ENCODE measurements around the gene TBC1D5. TPM values are rescaled to one million over a fixed set of nuclear protein-coding genes. Genes with fewer than 3 reads are reported as not detected.
"Not testable (repeated sequence)": the region's sequence is repeated elsewhere in the genome, so short reads cannot be mapped to it uniquely, and the experiment has no call there.

Gene TBC1D5
- total RNA-seq, 2 experiments from 2014 or later, result 40.9 to 41.0 TPM

DNA sequence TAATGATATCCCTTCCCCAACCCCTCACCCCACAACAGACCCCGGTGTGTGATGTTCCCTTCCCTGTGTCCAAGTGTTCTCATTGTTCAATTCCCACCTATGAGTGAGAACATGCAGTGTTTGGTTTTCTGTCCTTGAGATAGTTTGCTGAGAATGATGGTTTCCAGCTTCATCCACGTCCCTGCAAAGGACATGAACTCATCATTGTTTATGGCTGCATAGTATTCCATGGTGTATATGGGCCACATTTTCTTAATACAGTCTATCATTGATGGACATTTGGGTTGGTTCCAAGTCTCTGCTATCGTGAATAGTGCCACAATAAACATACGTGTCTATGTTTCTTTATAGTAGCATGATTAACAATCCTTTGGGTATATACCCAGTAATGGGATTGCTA is 129.4 kb downstream of the TBC1D5 start:
- POLR2A ChIA-PET, CTCF ChIA-PET: not testable (repeated sequence)

DNA sequence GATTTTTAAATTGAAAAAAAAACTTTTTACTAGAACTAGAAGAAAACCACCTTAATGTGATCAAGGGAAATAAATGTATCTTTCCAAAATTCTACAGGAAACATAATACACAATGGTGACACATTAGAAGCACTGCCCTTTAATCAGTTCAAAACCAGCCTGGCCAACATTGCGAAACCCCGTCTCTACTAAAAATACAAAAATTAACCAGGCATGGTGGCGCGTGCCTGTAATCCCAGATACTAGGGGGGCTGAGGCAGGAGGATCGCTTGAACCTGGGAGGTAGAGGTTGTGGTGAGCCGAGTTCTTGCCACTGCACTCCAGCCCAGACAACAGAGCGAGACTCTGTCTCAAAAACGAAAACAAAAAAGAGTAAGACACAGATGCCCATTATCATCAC is 134.5 kb downstream of the TBC1D5 start:
- POLR2A ChIA-PET, result no interaction called here
- CTCF ChIA-PET, result no interaction called here

DNA sequence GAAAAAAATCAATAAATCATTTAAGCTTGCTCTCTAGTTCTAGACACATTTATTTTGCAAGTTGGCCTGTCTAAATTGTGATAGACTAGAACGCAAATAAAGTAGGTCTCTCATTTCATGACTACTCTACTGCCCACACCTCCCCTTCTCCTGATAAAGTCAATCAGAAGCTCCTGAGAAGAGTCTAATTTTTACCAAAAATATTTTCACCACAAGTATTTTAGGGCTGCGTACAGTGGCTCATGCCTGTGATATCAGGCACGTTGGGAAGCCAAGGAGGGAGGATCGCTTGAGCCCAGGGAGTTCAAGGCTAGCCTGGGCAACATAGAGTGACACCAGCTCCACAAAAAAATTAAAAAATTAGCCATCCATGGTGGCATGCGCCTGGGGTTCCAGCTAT is 136.5 kb downstream of the TBC1D5 start:
- POLR2A ChIA-PET, result no interaction called here
- CTCF ChIA-PET, result no interaction called here

DNA sequence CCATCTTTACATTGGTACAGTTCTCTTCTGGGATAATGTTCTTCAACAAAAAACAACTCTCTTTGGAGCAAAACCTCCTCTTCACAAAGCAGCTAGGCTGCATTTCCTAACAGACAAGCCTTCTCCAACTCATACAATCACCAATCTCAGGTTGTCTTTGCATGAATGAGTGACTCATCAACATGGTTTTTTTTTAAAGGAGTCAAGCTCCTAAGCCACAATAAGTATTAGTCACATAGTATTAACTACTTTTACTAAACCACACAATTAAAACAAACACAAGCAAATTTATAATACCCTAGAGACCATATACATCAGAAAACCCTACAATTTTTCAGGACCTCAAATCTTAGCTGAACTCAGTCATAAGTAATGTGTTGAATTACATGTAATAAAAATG is 137.4 kb downstream of the TBC1D5 start:
- ChIA-PET CTCF (no interaction called here), POLR2A (no interaction called here)

DNA sequence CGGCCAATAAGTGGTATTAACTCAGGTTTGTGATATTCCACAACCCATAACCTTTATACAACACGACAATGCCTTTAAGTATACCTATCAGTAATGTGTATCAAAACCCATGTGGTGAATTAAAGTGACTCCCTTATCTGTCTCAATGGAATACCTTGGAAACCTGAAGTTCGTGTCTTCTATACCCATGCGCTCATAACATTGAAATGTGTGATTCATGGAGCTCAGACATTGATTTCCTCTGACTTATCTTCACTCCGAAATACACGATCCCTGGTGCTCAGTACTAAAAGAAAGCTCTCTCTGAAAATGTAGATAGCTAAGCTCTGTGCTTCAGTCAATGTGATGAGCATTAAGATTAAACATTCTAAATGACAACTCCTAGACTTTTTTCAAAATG is 140.3 kb downstream of the TBC1D5 start:
- ChIA-PET CTCF (interaction anchor here (0.6 kb wide), 1 partner anchor 145 kb away, joined by 3 read pairs; no protein-coding TSS in a partner anchor), POLR2A (no interaction called here)

DNA sequence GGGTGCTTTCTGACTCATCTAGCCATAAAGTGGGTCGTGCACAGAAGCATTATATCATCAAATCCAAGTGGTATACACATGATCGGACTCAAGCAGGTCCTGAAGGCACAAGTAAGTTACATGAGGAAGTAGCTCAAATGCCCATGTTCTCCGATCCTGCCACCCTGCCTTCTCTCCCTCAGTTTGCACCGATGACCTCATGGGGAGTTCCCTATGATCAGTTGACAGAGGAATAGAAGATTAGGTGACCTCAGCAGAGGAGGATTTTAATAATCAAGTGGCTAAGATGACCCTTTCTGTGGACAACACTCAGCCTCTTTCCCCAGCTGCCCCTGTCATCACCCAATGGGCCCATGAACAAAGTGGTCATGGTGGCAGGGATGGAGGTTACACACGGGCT is 149.5 kb downstream of the TBC1D5 start:
- ChIA-PET POLR2A (no interaction called here), CTCF (no interaction called here)

DNA sequence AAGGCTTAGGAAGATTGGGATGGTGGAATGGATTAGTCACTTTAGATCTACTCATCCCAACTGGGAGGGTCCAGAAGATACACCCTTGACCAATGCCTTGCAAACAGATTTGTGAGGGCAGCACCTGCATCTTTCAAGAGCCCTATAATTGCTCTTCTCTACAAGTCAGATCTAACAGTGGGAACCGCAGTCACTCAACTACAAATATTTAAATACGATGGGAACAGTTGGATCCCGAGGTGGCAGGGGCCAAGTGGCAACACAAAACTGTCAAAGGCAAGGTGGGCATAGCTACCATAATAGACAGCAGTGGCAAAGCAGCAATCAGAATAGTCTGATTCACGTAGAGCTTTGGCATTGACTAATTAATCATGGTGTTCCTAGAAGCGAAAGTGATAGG is 152.0 kb downstream of the TBC1D5 start:
- ChIA-PET CTCF (no interaction called here), POLR2A (no interaction called here)

DNA sequence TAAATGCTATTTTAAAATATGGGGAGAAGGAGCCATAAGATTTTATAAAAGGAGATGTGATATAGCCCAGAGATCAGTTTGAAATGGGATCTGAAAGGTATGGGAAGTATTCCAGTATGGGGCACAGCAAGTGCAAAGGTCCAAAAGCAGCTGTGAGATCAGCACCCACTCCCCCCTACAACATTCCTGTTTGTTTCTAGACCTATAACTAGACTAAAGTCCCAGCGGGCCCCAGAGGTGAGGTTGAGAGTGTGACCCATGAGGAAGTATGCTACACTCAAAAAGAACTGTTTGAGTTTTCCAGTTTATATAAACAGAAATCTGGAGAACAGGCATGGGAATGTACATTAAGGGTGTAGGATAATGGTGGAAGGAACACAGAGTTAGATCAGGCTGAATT is 152.5 kb downstream of the TBC1D5 start:
- ChIA-PET CTCF (no interaction called here), POLR2A (no interaction called here)

DNA sequence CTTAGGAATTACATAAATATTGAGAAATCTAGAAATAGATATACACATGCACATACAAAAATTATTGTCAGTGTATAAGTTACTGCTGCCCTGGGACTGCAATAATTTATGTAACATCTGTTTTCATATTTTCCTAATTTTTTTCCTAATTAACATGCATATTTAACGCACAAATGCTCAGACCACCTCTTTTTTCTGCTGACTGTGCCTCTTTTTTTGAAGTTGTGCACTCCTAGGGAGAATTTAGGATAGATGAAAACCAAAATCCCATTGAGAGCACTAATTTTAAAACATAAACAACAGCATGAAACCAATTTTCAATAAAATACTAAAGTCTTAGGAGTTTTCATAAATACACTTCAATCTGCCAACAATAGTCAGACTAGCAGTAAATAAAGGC is 154.0 kb downstream of the TBC1D5 start:
- CTCF ChIA-PET, result no interaction called here

DNA sequence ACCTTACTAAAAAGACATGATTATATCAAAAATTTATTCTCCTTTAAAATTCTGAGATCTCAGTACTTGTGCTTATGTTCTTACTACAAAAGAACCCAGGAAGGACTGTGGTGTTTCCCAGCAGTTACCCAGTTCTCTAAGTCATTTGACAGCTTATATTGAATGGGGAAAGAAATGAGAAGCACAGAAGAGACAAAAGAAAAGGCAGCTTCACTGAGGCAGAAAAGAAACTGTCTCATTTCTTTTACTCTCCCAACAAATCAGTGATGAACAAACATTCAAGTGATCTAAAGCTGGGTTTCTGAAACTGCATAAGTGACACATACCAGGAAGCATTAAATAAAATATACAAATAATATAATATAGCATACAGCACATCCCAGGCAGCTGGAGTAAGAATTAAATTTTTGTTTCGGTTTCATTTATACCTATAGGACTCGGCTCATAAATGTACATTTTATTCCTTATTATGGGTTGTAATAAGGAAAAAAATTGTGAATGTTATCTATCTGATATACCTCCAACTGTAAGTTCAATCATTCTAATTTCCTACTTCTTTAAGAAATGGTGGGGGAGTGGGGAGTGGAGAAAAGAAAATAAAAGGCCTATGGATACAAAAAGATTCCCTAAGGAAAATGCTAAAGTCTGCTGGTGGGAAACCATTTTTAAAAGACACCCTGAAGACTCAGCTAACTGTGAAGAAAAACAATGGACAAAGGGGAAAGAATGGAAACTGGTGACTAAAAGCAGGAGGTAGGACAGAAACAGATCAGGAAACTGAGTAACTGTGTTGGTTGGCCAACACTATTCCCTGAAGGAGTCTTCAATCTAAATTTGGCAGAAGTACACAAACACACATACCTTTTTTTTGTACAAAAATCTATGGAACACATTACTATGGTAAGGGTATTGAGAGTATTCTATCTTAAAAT is 156.8 kb downstream of the TBC1D5 start:
- POLR2A ChIA-PET, result no interaction called here
- CTCF ChIA-PET, result no interaction called here

More for the DNA sequence above, 154.0 kb downstream of the TBC1D5 start:
- POLR2A ChIA-PET, result no interaction called here

DNA sequence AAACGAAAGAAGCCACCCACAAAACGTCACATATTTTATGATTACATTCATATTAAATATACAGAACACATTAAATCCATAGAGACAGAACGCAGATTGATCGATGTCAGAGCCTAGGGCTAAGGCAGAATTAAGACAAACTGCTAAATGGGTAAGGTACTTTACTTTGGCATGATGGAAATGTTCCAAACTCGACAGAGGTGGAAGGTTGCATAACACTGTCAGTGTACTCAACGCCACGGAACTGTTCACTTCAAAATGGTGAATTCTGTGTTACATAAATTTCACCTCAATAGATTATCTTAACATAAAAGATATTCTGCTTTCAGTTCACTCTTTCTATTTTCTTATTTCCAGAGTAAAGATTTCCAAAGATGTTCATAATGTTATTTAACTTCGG is 158.4 kb downstream of the TBC1D5 start:
- CTCF ChIA-PET, result no interaction called here
- POLR2A ChIA-PET, result no interaction called here

DNA sequence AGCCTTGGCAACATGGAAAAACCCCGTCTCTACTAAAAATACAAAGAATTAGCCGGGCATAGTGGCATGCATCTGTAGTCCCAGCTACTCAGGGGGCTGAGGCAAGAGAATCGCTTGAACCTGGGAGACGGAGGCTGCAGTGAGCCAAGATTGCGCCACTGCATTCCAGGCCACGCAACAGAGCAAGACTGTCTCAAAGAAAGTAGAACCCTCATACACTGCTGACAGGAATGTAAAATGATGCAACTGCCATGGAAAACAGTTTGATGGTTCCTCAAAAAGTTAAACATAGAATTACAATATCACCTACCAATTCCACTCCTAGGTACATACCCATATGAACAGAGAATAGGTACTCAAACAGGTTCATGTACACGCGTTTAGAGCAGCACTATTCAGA is 158.9 kb downstream of the TBC1D5 start:
- ChIA-PET CTCF (no interaction called here), POLR2A (no interaction called here)

DNA sequence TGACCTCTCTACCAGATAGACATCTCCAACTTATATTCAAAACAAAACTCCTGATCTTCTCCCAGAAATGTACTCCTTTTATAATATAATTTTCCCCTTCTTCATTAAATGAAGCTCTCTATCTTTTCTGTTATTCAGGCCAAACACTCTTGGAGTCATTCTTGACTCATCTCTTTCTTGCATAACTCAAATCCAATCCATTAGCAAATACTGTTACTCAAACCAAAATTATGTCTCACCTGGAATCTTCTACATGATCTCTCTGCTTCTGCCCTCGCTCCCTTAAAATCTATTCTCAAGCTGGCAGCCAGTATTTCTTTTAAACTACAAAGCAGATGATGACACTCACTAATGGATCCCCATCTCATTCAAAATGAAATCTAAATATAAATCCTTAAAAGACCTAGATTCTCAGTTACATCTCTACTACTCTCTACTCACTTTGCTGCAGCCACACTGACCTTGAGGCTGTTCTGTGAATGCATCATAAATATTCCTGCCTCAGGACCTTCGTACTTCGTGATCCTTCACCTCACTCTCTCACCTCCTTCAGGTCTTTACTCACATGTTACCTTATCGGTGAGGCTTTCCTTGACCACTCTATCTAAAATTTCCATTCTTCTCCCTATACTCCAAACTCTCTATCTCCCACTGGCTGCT is 160.9 kb downstream of the TBC1D5 start:
- ChIA-PET POLR2A (no interaction called here), CTCF (interaction anchor here (0.7 kb wide), 1 partner anchor 165 kb away, joined by 3 read pairs; no protein-coding TSS in a partner anchor)

DNA sequence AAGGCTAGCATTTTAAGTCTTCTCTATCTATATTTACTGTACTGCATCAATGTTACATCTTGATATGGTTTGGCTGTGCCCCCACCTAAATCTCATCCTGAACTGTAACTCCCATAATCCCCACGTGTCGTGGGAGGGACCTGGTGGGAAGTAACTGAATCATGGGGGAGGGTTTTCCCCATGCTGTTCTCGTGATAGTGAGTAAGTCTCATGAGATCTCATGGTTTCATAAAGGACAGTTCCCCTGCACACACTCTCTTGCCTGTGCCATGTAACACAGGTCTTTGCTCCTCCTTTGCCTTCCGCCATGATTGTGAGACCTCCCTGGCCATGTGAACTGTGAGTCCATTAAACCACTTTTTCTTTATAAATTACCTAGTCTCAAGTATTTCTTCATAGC is 161.5 kb downstream of the TBC1D5 start:
- ChIA-PET POLR2A (no interaction called here), CTCF (no interaction called here)

DNA sequence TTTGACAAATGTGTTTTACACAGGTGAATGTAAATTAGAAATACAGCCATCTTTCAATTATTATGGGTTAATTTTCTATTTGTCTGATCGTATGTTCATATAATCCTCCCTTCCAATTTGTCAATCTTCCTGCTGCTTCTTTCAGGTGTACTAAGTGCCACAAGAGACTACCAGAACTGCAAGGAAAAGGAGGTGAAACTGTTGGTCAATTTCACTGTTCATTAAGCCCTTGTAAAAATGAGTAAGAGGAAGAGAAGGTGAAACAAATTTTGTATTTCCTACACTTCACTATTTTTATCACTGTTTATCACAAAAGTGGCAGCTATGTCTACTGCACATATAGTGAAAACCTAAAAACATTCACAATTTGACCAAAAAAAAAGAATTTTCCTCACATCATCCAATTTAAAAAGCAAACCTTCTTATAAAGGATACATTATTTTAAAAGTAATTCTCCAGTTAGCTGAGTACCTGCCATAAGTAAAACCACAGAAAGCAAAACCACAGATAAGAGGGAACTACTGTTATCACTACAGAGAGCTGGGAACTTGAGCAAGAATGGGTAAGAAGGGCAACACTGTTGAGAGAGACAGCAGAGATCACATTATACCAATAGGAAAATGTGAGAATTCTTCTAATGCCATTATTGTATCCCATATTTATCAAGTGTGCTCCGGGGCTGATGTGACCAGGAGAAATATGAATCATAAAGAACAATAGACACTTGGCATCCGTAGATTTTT is 163.0 kb downstream of the TBC1D5 start:
- ChIA-PET CTCF (no interaction called here), POLR2A (no interaction called here)

DNA sequence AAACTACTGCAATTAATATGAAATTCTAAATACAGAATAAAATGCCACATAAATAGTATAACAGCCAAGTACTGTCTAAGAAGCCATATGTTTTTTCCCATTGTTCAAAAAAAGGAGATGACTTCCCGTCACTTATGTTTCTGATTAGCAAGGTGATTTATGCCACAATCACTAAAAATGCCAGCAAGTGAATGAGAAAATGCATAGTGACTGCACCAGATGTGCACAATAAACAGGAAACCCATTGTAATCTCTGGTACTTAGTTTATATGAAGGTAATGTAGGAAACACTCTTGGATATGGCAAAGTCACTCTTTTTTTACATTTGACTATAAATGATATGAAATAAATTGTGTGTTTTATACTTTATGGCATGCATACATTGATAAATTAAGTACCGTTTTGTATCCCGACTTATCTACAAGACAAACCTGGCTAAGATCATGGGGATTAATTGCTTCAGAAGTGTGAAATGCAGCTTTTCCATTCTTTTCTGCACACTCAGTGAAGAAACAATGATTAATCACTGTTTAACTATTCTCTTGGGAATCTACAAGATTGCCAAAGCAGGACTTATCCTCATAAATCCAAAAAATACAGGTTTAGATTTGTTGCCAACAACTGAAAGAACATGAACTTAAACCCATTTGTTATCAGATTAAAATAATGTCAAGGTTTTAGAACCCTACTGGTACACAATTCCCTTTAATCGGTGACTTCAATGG is 164.5 kb downstream of the TBC1D5 start:
- CTCF ChIA-PET, result no interaction called here
- POLR2A ChIA-PET, result no interaction called here

DNA sequence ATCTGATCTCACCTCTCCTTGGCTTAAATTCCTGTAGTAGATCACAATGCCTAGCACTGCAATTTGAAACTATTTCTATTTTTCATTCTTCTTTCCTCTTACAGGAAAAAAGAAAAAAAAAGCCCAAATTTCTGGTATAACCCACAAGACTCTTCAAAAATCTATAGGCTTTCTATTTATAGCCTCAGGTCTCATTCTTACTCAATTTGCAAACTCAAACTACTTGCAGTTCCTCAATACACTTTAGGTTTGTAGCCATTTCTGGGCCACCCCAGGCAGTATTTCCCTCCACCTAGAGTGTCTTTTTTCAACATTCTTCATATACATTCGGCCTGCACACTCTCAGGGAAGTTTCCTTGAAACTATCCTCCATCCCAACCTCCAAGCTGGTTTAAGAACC is 169.0 kb downstream of the TBC1D5 start:
- POLR2A ChIA-PET, result no interaction called here

DNA sequence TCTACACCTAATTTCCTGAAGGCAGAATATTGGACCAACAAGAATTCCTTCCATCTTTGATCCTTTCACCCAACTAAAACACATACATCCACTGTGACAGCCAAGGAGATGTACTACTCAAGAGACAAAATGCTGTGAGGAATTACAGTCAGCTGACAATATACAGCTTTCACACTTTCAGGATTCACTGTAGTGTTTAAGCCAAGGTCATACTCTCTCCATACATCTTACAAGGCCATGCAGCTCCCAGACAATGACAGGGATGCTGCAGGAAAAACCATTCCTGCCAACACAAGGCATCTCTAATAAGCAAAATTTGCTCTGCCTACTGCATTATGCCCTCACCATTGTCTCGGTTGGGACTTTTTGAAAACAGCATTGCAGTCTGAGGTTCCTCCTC is 170.7 kb downstream of the TBC1D5 start:
- ChIA-PET POLR2A (no interaction called here), CTCF (no interaction called here)

More for the DNA sequence above, 169.0 kb downstream of the TBC1D5 start:
- CTCF ChIA-PET, result no interaction called here

DNA sequence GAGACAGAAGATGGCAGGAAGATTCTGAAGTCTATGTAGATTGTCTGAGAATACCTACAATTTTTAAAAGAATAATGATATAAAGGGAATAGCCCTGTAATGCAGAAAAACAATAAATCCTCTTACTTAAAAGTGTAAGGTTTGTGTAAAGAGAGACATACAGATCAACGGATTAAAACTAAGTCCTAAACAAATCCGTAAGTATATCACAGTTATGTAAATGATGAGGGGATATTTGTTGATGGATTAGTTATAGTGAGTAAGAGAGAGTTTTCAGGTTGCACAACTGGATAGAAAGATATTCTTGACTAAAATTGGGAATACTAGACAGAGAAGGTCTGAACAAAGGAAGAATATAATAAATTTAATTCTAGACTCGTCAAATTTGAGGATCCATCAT is 179.6 kb downstream of the TBC1D5 start:
- CTCF ChIA-PET, result no interaction called here

DNA sequence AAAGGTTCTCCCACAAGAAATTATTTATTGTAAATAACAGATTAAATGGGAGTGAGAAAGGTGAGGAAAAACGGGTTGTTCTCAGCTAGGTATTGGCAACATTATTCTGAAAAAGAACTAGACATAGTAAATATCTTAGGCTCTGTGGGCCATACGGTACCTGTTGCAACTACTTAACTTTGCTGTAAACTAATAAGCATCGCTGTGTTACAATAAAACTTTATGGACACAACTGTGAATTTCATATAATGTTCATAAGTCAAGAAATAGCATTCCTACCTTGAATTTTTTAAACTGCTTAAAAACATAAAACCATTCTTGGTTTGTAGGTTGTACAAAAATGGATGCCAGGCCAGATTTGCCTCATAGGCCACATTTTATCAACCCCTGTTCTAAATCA is 183.9 kb downstream of the TBC1D5 start:
- POLR2A ChIA-PET, result no interaction called here
- CTCF ChIA-PET, result no interaction called here

More for the DNA sequence above, 179.6 kb downstream of the TBC1D5 start:
- POLR2A ChIA-PET, result no interaction called here

All from activated CD8-positive, alpha-beta memory T cell treated with anti-CD3 and anti-CD28 coated beads for 36 hours (primary cell).